Panc1 (cell line): ENCODE measurements around the gene ARHGAP6.

ENCODE experiments used
- CTCF ChIP-seq: fragments of 450-650 bp; IDR thresholded peaks from 2 replicates; pipeline ENCODE4 v1.5.1; 2017; ENCODE audit warnings: mild to moderate bottlenecking
- REST ChIP-seq, 2 experiments: IDR thresholded peaks; 2 replicates each; pipeline ENCODE4 v1.6.1; 2011 to 2012; ENCODE audit warnings: low read depth in 2 of 2, control low read depth in 1 of 2, low read length in 1 of 2, mild to moderate bottlenecking in 1 of 2, moderate library complexity in 1 of 2; ENCODE audit not compliant: insufficient read depth in 1 of 2

- TF ChIP-seq CTCF (no peak), REST (IDR thresholded peaks at IDR 0.05; ENCODE audit: insufficient read depth in 1 of 2, low read depth in 2 of 2, low read length in 1 of 2) (no peak)
Observed at GRCh38 chrX:11412715-11413623, 252.8 kb downstream of the ARHGAP6 start.
